ENCODE measurements around the gene TANC1. TPM values are rescaled to one million over a fixed set of nuclear protein-coding genes. Genes with fewer than 3 reads are reported as not detected.

TANC1 gene
- total RNA-seq, 1 experiment from 2014 or later = 20.0 TPM

DNA sequence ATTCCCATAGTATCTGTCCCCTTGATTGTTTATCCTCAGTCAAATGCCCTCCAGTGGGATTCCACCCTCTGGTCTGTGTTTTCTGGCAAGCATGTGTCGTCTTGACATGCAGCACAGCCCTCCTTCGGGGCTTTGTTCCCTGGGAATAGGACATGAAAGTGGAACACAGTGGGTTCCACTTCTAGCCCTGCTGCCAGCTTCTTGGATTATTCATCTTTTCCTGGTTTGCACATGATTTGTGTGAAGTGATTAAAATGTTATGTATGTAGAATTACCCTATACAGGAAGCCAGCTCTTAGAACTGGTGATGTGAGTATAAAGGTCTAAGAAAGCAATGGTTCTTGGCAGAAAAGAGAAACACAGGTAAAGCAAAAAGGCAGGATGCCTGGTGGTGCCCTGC, 142.3 kb downstream of the TANC1 start:
- DNase-seq (ENCODE audit: low read depth) = no peak

DNA sequence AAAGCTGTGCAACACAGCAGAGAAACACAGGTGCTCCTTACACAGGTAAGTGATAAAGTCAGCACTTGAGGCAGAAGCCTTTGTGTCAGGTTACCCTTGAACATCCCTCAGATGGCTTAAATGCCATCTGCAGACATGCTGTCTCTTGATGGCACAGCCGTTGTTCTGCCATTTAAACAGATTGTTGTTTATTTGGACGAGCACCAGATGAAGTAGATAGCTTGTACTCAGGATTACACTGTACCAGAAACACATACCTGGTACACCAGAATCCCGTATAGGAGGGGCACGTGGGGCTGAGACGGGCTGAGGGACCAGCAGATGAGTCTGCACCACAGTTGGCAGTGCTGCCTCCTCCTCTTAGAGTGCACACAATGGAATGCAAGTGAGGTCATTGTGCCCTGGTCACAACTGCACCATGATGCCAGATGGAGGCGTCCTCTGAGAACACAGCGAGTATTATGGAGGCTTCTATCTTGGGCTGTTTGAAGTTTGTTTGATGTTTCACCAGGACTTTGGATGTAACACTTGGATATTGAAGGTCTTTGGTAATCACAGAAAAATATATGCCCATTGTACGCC, 143.0 kb downstream of the TANC1 start:
- DNase-seq (ENCODE audit: low read depth) = no peak

DNA sequence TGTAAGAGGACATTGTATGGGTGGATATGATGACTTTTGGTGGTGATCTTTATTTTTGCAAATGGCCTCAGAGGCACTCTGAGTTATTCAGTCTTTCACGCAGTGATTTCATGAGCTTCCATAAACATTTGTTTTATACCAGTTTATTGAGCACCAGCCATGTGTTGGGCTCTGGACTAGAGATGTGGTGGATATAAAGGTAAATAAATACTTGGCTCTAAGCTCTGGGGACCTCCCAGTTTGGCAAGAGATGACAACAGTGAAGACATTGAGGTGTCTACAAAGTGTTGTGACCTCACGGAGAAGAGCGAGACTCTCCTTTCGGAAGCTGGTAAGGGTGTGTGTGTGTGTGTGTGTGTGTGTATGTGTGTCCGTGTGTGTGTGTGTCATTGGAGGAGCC, 146.4 kb downstream of the TANC1 start:
- DNase-seq (ENCODE audit: low read depth) = no peak

DNA sequence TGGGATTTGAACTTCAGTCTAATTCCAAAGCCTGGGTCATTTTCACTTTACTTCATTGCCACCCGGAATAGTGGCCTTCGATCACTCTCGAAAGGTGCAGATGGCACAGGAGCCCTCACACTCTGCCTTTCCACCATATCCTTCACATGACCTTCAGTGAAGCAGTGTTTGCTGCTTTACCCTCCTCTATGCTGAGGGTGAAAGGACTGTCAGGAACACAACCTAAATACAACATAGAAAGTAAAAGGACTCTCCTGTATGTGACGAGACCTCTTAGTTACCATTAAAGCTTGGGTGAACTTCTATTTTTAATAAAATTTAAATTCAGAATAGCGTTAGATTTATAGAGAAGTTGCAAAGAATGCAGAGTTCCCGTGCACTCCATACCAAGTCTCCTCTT, 148.5 kb downstream of the TANC1 start:
- DNase-seq (ENCODE audit: low read depth) = no peak

DNA sequence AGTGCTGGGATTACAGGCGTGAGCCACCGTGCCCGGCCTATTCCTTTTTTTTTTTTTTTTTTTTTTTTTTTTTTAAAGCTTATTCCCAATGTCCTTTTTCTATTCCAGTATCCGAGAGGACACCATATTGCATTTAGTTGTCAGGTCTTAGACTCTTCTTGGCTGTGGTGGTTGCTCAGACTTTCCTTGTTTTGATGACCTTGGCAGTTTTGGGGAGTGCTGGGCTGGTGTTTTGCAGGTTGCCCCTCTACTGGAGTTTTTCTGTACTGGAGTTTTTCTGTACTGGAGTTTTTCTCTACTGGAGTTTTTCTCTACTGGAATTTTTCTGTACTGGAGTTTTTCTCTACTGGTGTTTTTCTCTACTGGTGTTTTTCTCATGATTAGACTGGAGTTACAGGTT, 149.2 kb downstream of the TANC1 start:
- no peak for DNase-seq (ENCODE audit: low read depth)

DNA sequence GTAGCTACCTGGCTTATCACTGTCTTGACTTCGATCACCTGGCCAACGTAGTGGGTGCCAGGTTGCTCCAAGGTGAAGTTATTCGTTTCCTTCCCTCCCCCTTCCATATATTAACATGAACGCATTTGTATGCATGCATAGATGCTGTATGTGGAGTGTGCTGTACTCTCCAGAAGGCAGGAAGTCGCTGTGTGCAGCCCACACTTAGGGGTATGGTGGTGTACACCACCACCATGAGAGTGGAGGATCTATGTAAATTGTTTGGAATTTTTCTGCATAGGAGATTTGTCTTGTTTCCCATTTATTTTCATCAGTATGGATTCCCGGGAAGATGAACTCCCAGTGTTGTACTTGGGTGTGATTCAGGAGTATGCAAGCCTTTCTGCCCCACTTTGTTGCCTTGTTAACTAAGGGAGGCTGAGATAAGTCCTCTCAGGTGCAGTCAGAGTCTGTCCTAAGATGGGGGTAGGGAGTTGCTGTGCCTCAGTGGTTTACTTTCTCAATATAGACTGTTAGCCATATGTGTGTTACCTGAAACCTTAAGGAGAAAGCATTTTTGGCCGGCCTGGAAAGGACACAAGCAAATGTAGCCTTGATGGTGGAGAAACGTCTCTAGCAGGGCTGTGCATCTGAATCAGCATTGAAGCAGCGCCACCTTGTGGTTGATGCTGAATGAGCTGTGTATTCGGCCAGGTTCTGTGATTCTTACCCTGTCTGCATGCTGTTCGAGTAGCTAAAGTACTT, 149.8 kb downstream of the TANC1 start:
- DNase-seq (ENCODE audit: low read depth) = peak; percentile 80

DNA sequence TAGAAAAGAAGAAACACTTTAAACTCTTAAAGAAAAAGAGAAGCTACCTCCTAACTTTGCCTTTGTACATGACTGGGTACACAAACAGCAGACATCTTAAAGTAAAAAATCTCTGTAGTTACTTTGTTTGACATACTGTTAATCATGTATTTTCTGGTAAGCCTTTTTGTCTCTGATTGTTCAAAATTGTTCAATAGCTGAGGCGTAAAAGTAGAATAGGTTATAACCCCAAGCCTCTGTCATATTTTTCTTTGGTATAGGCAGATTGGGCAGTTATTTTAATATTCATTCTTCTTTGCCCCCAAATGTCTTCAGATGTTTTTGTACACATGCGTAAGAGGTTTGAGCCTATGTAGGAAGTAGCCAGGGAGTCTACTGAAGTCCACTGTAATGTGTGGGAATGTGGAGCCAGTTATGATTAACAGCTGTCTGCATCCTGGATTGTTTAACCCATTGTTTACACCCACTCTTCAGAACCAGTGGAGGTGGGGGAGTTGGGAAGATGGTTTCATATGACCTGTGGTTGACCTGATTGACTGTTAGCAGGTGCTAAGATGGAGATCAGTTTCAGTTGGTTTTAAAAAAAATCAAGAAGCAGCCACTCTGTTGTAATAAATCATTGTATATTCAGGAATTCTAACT, 150.5 kb downstream of the TANC1 start:
- DNase-seq (ENCODE audit: low read depth) = no peak

DNA sequence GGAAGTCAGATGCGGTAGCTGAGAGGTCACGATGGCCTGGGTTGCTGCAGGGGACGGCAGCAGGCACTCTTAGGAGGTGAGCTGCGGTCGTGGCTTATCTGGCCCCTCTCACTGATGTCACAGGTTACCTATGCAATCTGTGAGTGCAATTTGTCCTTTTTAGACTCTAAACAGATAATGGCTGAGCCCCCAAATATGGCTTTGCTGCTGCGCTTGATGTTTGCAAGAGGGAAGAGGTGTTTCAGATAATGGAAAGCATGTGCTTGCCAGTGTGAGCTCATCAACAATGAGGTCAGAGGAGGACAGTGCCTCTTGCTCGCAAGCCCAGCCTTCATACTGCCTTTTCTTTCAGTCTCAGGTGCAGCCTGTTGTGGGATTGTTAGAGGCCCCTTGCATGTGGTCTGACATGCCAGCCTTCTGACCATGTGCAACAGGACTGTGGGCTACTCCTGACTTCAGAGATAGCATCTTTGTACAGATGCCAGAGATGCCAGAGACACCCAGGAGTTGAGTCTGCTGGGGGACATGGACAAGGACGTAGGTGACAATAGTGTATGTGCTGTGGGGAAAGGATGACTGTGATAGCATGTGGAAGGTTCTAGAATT, 151.3 kb downstream of the TANC1 start:
- no peak for DNase-seq (ENCODE audit: low read depth)

DNA sequence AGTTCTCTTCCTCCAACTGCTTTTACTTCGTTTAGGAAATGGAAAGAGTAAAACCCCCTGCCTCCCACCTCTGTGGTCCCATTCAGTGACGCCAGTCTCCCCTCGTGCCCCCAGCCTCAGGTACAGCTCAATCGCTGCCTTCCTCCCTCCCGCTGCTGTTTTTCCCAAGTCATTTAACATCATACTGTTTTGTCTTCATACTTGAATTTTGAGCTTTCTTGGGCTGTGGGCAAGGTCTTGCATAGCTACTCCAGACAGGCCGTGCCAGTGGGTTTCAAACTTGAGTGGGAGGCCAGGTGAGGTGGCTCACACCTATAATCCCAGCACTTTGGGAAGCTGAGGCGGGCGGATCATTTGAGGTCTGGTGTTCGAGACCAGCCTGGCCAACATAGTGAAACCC, 155.3 kb downstream of the TANC1 start:
- no peak for DNase-seq (ENCODE audit: low read depth)

DNA sequence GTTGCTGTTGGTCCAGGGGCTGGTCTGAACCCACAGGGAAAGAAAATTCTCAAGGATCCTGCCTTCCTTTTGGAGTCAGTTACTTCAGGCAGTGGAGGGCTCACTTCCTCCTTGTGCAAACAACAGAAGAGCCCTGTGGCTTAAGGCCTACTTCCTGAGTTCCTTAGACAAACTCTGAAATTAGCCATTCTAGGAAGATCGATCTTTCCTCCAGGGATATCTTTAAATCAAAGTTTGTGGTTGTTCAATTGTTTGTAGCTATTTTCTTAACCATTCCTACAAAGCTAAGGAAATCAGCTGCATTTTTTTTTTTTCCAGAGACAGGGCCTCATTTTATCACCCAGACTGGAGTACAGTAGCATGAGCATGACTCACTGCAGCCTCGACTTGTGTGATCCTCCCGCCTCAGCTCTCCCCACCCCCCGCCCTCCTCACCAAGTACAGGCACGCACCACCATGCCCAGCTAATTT, 156.0 kb downstream of the TANC1 start:
- DNase-seq (ENCODE audit: low read depth) = peak; percentile 93

DNA sequence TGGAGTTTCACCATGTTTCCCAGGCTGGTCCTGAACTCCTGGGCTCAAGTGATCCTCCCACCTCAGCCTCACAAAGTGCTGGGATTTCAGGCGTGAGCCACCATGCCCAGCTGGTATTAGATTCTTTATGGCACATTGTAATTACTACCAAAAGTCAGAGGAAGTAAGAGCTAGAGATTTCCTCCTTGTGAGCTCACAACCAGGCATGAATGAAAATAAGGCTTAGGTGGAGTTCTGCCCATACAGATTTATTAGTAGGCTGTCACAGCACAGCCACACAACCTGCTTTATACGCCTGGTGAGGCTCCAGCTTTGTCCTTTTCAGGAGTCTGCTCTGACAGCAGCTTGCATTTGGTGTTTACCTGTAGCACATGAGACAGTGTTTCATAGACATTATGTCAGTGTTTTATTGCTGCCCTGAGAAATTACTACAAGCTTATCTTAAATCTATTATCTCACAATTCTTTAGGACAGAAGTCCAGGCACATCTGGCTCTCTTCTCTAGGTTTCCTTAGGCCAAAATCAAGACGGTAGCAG, 156.6 kb downstream of the TANC1 start:
- DNase-seq (ENCODE audit: low read depth) = no peak

DNA sequence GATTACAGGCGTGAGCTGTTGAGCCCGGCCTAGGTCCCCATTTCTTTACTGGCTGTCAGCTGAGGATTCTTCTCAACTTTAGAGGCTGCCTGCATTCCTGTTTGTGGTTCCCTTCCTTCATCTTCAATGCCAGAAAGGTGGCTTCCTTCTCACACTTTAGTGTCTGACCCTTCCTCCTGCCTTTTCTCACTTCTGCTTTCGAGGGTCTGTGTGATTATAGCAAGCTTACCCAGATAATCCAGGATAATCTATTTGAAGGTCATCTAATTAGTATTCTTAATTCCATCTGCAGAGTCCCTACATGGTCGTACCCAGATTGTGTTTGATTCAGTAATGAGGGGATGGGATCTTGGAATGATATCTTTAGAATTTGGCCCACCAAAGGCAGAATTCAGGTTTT, 157.4 kb downstream of the TANC1 start:
- DNase-seq (ENCODE audit: low read depth) = no peak

DNA sequence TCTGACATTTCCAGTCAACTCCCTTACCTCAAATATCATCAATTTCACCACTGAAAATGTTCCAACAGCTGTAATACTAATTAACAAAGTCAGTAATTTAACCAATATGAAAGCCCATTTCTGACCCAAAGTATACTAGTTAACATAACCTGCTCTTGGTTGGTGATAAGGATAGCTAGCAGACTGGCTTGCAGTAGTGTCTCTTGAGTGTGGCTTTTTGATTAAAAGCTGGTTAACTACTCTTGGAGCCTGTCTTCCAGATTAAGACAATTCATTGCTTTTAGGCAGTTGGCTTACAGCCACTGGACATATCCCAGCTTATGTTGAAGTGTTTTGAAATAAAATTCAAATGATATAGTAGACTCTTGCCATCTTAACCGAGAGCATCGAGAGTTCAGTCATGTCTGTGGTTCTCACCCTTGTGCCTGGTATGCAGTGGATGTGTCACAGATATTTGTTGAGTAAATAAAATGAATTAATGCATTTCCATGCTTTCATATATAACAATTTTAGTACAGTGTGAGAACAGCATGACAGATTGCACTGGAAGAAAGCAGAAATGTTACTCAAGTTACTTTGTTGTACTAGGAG, 158.1 kb downstream of the TANC1 start:
- no peak for DNase-seq (ENCODE audit: low read depth)

DNA sequence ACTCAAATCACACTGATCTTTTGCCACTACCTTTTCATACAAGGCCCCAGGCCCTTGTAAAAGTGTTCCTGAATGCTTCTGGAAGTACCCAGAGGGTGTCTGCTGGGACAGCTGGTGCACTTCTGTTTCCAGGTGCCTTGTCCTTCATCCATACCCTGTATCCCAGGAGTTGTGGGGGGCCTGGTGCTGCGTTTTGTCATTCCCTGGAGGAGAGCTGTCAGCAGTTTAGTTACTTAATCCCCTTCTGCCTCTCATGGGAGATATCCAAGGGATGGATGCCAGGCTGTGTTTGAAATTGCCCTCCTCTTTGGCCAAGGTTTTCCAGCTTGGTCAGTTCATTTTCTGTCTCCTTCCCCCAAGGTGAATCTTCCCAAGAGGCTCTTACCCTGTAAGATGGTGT, 159.8 kb downstream of the TANC1 start:
- no peak for DNase-seq (ENCODE audit: low read depth)

DNA sequence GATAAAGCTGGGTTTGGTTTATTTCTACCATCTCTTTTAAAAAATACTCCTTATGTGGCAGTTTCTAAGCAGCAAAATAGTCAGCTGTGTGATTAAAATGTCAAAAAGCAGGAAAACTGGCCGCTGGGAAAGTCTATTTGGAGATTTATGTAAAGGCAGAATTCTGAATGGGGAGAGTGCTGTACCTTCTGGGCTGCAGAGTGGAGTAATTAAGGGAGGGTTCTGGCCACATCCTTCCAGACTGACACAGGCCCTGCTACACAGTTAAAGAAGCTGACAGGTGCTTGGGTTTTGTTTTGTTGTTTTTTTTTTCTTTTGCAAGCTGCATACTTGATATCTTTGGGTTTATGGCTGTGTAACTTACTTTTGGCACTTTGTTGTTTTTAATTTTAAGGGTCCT, 160.8 kb downstream of the TANC1 start:
- DNase-seq (ENCODE audit: low read depth) = no peak

DNA sequence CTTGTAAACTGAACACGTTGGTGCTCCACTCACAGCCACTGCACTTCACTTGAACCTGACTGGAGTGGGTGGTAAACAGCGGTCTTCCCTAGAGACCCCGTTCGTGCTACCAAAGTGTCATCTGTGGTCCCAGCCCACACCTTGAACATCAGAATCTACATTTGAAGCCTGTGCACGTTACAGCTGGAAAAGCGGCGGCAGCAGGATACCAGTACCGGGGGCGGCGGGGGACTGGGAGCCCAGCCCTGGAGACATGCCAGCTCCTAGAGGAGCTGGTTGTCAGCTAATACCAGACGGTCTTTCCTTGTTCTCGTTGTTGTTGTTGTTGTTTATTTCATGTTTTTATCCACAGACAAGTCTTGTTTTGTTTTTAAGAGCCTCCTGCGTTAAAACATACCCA, 161.4 kb downstream of the TANC1 start:
- no peak for DNase-seq (ENCODE audit: low read depth)

DNA sequence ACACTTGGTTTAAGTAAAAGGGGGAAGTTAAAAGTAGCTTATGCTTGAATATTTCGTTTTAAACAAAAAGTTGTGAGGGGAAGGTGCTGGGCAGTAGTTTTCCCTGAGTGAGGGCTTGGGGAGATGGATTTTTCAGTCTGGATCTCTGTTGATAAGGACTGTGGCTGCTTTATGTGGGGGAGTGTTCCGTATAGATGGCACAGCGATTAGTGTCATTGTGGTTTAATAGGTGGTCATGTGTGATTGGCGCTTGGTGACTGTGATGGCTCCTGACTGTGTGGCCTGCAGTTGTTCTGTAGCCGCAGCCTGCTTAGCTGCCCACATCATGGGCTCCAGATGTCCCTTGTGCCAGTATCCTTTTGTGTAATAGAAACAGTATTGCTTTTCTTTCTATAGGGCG, 161.9 kb downstream of the TANC1 start:
- DNase-seq (ENCODE audit: low read depth) = no peak

DNA sequence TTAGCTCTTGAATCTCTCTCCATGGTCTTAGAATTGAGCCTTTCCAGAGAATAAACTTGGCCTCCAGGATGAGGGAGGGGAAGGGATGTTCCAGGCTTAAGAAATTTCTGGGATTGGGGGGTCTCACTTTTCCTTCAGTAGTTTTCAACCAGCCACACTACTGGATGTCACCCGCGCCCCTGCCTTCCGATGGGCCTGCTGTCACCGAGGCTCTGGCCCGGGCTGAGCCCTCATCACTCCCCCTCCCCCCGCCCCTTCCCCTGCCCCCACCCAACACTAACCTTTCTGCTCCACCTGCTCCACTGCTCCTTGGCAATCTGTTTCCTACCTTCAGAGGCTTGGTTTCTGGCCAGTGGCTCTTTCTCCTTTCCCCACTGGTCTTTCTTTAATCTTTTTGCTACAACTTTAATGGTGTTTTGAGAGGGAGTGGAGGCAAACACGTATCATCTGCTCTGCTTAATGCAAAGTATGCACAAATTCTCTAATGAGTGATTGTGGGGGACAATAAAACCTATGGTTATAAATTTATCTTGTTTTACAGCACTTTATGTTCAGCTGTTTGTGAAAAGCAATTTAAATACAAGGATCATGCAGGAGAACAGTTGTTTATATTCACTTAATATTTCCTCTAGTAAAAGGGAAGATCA, 162.9 kb downstream of the TANC1 start:
- no peak for DNase-seq (ENCODE audit: low read depth)

DNA sequence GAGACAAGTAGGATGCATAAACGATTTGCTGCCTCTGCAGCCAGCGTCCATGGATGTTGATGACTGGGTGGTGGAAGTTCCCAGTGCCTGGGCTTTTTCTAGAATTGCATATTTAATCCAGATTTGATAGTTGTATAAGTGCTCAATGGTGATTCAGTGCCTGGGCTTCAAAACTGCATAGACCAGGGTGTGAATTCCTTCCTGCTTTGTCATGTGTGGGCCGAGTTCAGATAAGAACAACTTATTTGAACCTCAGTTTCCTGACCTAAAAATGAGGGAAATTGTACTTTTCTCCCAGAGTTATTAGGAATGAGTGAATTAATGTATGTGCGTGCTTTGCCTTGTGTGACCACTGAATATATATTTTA, 163.5 kb downstream of the TANC1 start:
- DNase-seq (ENCODE audit: low read depth) = peak; percentile 90

DNA sequence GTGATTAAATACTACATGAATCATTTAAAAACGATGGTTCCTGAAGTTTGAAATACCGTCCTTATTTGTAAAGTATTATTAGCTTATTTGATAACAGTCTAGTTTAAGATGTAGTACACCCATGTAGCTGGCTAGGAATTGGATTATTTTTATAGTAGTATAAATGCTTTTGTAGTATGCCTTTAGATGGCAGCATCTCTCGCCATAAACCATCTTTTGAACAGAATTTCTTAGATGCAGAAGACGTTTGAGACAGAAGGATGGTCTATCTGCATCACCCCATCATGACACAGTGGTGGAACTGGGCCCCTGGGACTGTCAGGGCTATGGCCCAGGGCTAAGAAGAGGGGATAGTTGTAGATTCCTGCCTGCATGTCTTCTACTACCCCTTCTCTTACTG, 165.4 kb downstream of the TANC1 start:
- DNase-seq (ENCODE audit: low read depth) = no peak

DNA sequence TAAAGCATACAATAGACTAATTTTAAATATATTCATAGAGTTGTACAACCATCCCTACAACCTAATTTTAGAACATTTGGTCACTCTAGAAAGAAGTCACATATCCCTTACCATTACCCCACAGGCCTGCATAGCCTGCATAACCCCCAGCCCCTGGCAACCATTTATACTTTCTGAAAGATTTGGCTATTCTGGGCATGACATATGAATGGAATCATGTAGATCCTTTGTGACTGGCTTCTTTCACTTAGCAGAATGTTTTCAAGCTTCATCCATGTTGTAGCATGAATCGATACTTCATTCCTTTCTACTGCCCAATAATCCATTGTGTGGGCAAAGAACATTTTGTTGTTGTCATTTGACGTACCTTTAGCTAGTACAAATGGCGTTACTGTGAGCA, 166.5 kb downstream of the TANC1 start:
- DNase-seq (ENCODE audit: low read depth) = no peak
